IMR-90 (cell line): ENCODE data around the gene SSTR1. TPM values are rescaled to one million over a fixed set of nuclear protein-coding genes. Genes with fewer than 3 reads are reported as not detected.

ENCODE experiments used
- ATAC-seq: fragments of 200-7000 bp; cut with Tn5 transposase; 2 replicates; pipeline ENCODE4 v1.9.1; 2020; ENCODE audit warnings: low read depth, mild to moderate bottlenecking, moderate library complexity
- BruUV-seq: library from RNA; stranded (reverse); fragments of 400-500 nt; replicated peaks from 2 replicates; lab custom pipeline; 2021; lab: Mats Ljungman, UMichigan
- CTCF ChIA-PET: fragments of 300-600 bp; formaldehyde crosslinking; extraction: SDS; loops from one replicate; lab custom pipeline; 2021; ENCODE audit warnings: antibody characterized with exemption; lab: Yijun Ruan, JAX
- POLR2A ChIA-PET: fragments of 300-600 bp; sonication (Branson Sonifier 250); formaldehyde crosslinking; loops from one replicate; lab custom pipeline; 2022; ENCODE audit warnings: antibody characterized with exemption; ENCODE audit not compliant: unreplicated experiment; lab: Charles Lee
- DNase-seq: peaks from one replicate; pipeline ENCODE4 v3.0.0; 2013
- H2AFZ ChIP-seq: replicated peaks from 2 replicates; pipeline ENCODE3; 2013; ENCODE audit warnings: low read length, mild to moderate bottlenecking; ENCODE audit not compliant: poor library complexity
- H2AK5ac ChIP-seq: 2 replicates; pipeline ENCODE4 v1.6.1; 2013; ENCODE audit warnings: low read depth, low read length, inconsistent platforms
- H2AK9ac ChIP-seq: replicated peaks from 2 replicates; pipeline ENCODE3; 2013; ENCODE audit warnings: mild to moderate bottlenecking, low read depth, low read length, moderate library complexity; ENCODE audit not compliant: poor library complexity
- H2BK120ac ChIP-seq: 2 replicates; pipeline ENCODE4 v1.6.1; 2013; ENCODE audit warnings: low read depth, low read length, inconsistent platforms
- H2BK15ac ChIP-seq: 3 replicates; pipeline ENCODE4 v1.6.1; 2013; ENCODE audit warnings: low read depth, low read length, inconsistent platforms
- H2BK20ac ChIP-seq: 2 replicates; pipeline ENCODE4 v1.6.1; 2013; ENCODE audit warnings: low read depth, mild to moderate bottlenecking, inconsistent platforms, low read length, moderate library complexity
- H2BK5ac ChIP-seq: 2 replicates; pipeline ENCODE4 v1.6.1; 2013; ENCODE audit warnings: mild to moderate bottlenecking, low read depth, low read length, inconsistent platforms; ENCODE audit not compliant: poor library complexity, severe bottlenecking
- H3K14ac ChIP-seq: replicated peaks from 2 replicates; pipeline ENCODE4 v1.6.1; 2013; ENCODE audit warnings: low read depth, low read length, inconsistent platforms
- H3K18ac ChIP-seq: 2 replicates; pipeline ENCODE4 v1.6.1; 2013; ENCODE audit warnings: low read depth, low read length, control low read depth
- H3K23ac ChIP-seq: 2 replicates; pipeline ENCODE4 v1.6.1; 2013; ENCODE audit warnings: low read depth, low read length, inconsistent platforms
- H3K27ac ChIP-seq: 2 replicates; pipeline ENCODE4 v1.5.1; 2013; ENCODE audit warnings: mild to moderate bottlenecking, control low read depth, low read length; ENCODE audit not compliant: insufficient read depth
- H3K27me3 ChIP-seq: 2 replicates; pipeline ENCODE4 v1.6.1; 2013; ENCODE audit warnings: low read length; ENCODE audit not compliant: control insufficient read depth, insufficient read depth
- H3K36me3 ChIP-seq: 2 replicates; pipeline ENCODE4 v1.6.1; 2013; ENCODE audit warnings: low read length, mixed read lengths; ENCODE audit not compliant: control insufficient read depth, insufficient read depth
- H3K4ac ChIP-seq: 2 replicates; pipeline ENCODE4 v1.6.1; 2013; ENCODE audit warnings: low read depth, low read length, inconsistent platforms
- H3K4me1 ChIP-seq: 2 replicates; pipeline ENCODE4 v1.6.1; 2013; ENCODE audit warnings: low read length, mixed read lengths; ENCODE audit not compliant: control insufficient read depth, insufficient read depth
- H3K4me2 ChIP-seq: 2 replicates; pipeline ENCODE4 v1.6.1; 2013; ENCODE audit warnings: low read depth, mild to moderate bottlenecking, control low read depth, low read length, moderate library complexity
- H3K4me3 ChIP-seq: 2 replicates; pipeline ENCODE4 v1.5.1; 2013; ENCODE audit warnings: low read depth, mild to moderate bottlenecking, control low read depth, low read length, moderate library complexity; ENCODE audit not compliant: insufficient read depth
- H3K56ac ChIP-seq: 2 replicates; pipeline ENCODE4 v1.6.1; 2013; ENCODE audit warnings: low read length, inconsistent platforms; ENCODE audit not compliant: insufficient read depth; ENCODE audit errors: extremely low read depth
- H3K79me1 ChIP-seq, 2 experiments: 2 replicates each; pipeline ENCODE4 v1.6.1; 2013; ENCODE audit warnings: low read length in 2 of 2, inconsistent platforms in 1 of 2, low read depth in 1 of 2
- H3K9ac ChIP-seq: 2 replicates; pipeline ENCODE4 v1.6.1; 2013; ENCODE audit warnings: low read depth, low read length, control low read depth
- H3K9me1 ChIP-seq: 2 replicates; pipeline ENCODE4 v1.6.1; 2013; ENCODE audit warnings: low read length, inconsistent platforms; ENCODE audit not compliant: insufficient read depth
- H3K9me3 ChIP-seq: 2 replicates; pipeline ENCODE4 v1.6.1; 2013; ENCODE audit warnings: low read length; ENCODE audit not compliant: control insufficient read depth, insufficient read depth
- H4K20me1 ChIP-seq: 2 replicates; pipeline ENCODE4 v1.6.1; 2013; ENCODE audit warnings: low read length, inconsistent platforms; ENCODE audit not compliant: insufficient read depth
- H4K5ac ChIP-seq: 2 replicates; pipeline ENCODE4 v1.6.1; 2013; ENCODE audit warnings: mild to moderate bottlenecking, low read depth, low read length, control low read depth
- H4K8ac ChIP-seq, 2 experiments: 2 replicates each; pipeline ENCODE4 v1.6.1; 2013; ENCODE audit warnings: low read depth in 2 of 2, low read length in 2 of 2, control low read depth in 1 of 2, inconsistent platforms in 1 of 2
- H4K91ac ChIP-seq: 2 replicates; pipeline ENCODE4 v1.6.1; 2013; ENCODE audit warnings: low read depth, low read length, inconsistent platforms; ENCODE audit not compliant: insufficient read depth
- BHLHE40 ChIP-seq: fragments of 150-350 bp; IDR thresholded peaks from 2 replicates; pipeline ENCODE4 v1.6.1; 2016; ENCODE audit warnings: mild to moderate bottlenecking, low read depth, low read length
- CEBPB ChIP-seq: IDR thresholded peaks from 2 replicates; pipeline ENCODE4 v1.6.1; 2012; ENCODE audit warnings: low read depth, low read length, improper control_type of control experiment
- CHD1 ChIP-seq: IDR thresholded peaks from 2 replicates; pipeline ENCODE4 v1.6.1; 2012; ENCODE audit warnings: low read depth, low read length, improper control_type of control experiment
- MAFK ChIP-seq: IDR thresholded peaks from 2 replicates; pipeline ENCODE4 v1.6.1; 2012; ENCODE audit warnings: low read depth, low read length, improper control_type of control experiment
- MAZ ChIP-seq: IDR thresholded peaks from 2 replicates; pipeline ENCODE4 v1.6.1; 2012; ENCODE audit warnings: low read depth, mild to moderate bottlenecking, low read length, improper control_type of control experiment, moderate library complexity, borderline replicate concordance
- POLR2A ChIP-seq: IDR thresholded peaks from 2 replicates; pipeline ENCODE4 v1.6.1; 2012; ENCODE audit warnings: mild to moderate bottlenecking, low read depth, low read length
- RAD21 ChIP-seq: IDR thresholded peaks from 2 replicates; pipeline ENCODE4 v1.6.1; 2012; ENCODE audit warnings: low read length, improper control_type of control experiment
- RCOR1 ChIP-seq: IDR thresholded peaks from 2 replicates; pipeline ENCODE4 v1.6.1; 2012; ENCODE audit warnings: mild to moderate bottlenecking, low read length, improper control_type of control experiment; ENCODE audit not compliant: insufficient replicate concordance
- SMC3 ChIP-seq: fragments of 150-350 bp; IDR thresholded peaks from 2 replicates; pipeline ENCODE4 v1.6.1; 2016; ENCODE audit warnings: low read depth, mild to moderate bottlenecking, antibody characterized with exemption, low read length, moderate library complexity
- WGBS, 2 experiments: methylation state at CpG; one replicate each; pipeline versions ENCODE4 v1.1.5 to v1.1.7; 2013; ENCODE audit warnings: missing lambda C conversion rate in 2 of 2; ENCODE audit not compliant: insufficient read length in 1 of 2; ENCODE audit errors: extremely low coverage in 2 of 2; 5-methylcytosine and 5-hydroxymethylcytosine counted together
- dilution Hi-C: fragments of 300-500 bp; cut with HindIII; formaldehyde crosslinking; loops from one replicate; pipeline ENCODE4 v1.14.3; 2018; ENCODE audit warnings: low sequenced_read_pairs; ENCODE audit not compliant: unreplicated experiment
- in situ Hi-C: fragments of 300-500 bp; cut with MboI; formaldehyde crosslinking; loops from 3 replicates; pipeline ENCODE4 v1.14.3; 2019; ENCODE audit warnings: low sequenced_read_pairs, inconsistent platforms, mixed read lengths
- intact Hi-C: fragments of 100-400 bp; cut with micrococcal nuclease; formaldehyde crosslinking; loops from 2 replicates; pipeline ENCODE4 v1.10.0; 2022
- polyA plus RNA-seq, 3 experiments: library from polyadenylated mRNA; depleted of rRNA; stranded (reverse); fragments of >200 nt; gene quantifications; 2 replicates each; pipeline ENCODE4 v1.2.3, GENCODE V29; 2012; ENCODE audit warnings: low replicate concordance in 1 of 3
- total RNA-seq: library from RNA; depleted of rRNA; stranded (reverse); fragments of >200 nt; gene quantifications from 2 replicates; pipeline ENCODE4 v1.2.3, GENCODE V29; 2012
- TF ChIP-seq, protein P1 (sequence below): conservative IDR thresholded peaks from 2 replicates; pipeline ENCODE4 v1.5.1; 2012; ENCODE audit warnings: mild to moderate bottlenecking, low read depth, low read length, improper control_type of control experiment

SSTR1 gene
- total and polyA plus RNA-seq, 2 of the 4 experiments (the other 2 are of a cell fraction) = 1.1 to 5.5 TPM

DNA sequence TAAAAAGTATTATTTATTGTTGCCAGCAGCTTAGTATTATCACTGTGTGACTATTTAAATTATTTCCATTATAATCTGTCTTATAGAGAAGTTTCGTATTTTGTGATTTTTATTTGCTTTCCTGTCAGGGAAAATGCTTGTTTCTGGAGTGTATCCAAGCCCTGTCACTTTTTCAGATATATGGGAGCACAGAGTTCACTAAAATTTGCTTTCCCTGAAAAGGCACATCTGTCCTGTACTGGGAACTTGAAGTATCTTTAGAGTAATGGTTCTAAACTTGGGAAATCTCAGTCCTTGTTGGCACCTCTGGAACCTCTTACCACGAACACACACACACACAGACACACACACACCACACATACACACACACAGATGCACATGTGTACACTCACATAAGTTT lies 39.3 kb upstream of the SSTR1 start:
- in situ Hi-C loops = no loop called here
- H3K4me2 ChIP-seq = no peak overlapping the region
- H4K8ac ChIP-seq = no peak overlapping the region
- H3K9ac ChIP-seq = no peak overlapping the region
- POLR2A ChIA-PET = no interaction called here
- TF ChIP-seq MAZ = no peak
- TF ChIP-seq RAD21 = no peak
- no peak for TF ChIP-seq SMC3
- TF ChIP-seq POLR2A = no peak
- TF ChIP-seq CHD1 = no peak
- no peak for TF ChIP-seq CEBPB
- TF ChIP-seq MAFK = no peak
- TF ChIP-seq, protein P1, sequence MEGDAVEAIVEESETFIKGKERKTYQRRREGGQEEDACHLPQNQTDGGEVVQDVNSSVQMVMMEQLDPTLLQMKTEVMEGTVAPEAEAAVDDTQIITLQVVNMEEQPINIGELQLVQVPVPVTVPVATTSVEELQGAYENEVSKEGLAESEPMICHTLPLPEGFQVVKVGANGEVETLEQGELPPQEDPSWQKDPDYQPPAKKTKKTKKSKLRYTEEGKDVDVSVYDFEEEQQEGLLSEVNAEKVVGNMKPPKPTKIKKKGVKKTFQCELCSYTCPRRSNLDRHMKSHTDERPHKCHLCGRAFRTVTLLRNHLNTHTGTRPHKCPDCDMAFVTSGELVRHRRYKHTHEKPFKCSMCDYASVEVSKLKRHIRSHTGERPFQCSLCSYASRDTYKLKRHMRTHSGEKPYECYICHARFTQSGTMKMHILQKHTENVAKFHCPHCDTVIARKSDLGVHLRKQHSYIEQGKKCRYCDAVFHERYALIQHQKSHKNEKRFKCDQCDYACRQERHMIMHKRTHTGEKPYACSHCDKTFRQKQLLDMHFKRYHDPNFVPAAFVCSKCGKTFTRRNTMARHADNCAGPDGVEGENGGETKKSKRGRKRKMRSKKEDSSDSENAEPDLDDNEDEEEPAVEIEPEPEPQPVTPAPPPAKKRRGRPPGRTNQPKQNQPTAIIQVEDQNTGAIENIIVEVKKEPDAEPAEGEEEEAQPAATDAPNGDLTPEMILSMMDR = no peak
- TF ChIP-seq RCOR1 = no peak
- TF ChIP-seq BHLHE40 = no peak
- dilution Hi-C loops = no loop called here
- no peak overlapping the region for H2BK5ac ChIP-seq
- no peaks in the 10 kb centered on the region for H3K9me1 ChIP-seq
- H2AK9ac ChIP-seq = no peak overlapping the region
- H3K27me3 ChIP-seq = no peaks in the 10 kb centered on the region
- H3K14ac ChIP-seq = no peak overlapping the region
- H2BK120ac ChIP-seq = no peak overlapping the region
- no peak for ATAC-seq
- no peak overlapping the region for H3K27ac ChIP-seq
- intact Hi-C loops = loop anchor here (2.0 kb wide), 1 partner anchor 22 kb away; no protein-coding TSS in a partner anchor
- BruUV-seq = no TSS peak
- H3K23ac ChIP-seq = no peak overlapping the region
- H3K4me3 ChIP-seq = no peak overlapping the region
- H3K9me3 ChIP-seq = no peaks in the 10 kb centered on the region
- H2AFZ ChIP-seq = no peak overlapping the region
- no peak overlapping the region for H3K18ac ChIP-seq
- H2AK5ac ChIP-seq = no peak overlapping the region
- no peak overlapping the region for H3K4ac ChIP-seq
- DNase-seq = no peak
- no peaks in the 10 kb centered on the region for H3K36me3 ChIP-seq
- no peaks in the 10 kb centered on the region for H3K79me1 ChIP-seq
- no peak overlapping the region for H4K91ac ChIP-seq
- CTCF ChIA-PET = interaction anchor here (0.6 kb wide), 1 partner anchor 192 kb away, joined by 3 read pairs; no protein-coding TSS in a partner anchor
- H2BK20ac ChIP-seq = no peak overlapping the region
- H3K4me1 ChIP-seq = no peaks in the 10 kb centered on the region
- no peak overlapping the region for H2BK15ac ChIP-seq
- H3K56ac ChIP-seq = no peak overlapping the region
- no peak overlapping the region for H4K5ac ChIP-seq
- no peaks in the 10 kb centered on the region for H4K20me1 ChIP-seq
- WGBS, 2 experiments = no CpG with 5 or more reads among the region's 2 CpGs
